ENCODE data around the gene CYYR1. TPM values are rescaled to one million over a fixed set of nuclear protein-coding genes. Genes with fewer than 3 reads are reported as not detected.

CYYR1 gene
- total and polyA plus RNA-seq, 2 donors (not counting 3 experiments of a cell fraction or from before 2014, with no cell fraction given): 13.2 to 25.7 TPM

DNA sequence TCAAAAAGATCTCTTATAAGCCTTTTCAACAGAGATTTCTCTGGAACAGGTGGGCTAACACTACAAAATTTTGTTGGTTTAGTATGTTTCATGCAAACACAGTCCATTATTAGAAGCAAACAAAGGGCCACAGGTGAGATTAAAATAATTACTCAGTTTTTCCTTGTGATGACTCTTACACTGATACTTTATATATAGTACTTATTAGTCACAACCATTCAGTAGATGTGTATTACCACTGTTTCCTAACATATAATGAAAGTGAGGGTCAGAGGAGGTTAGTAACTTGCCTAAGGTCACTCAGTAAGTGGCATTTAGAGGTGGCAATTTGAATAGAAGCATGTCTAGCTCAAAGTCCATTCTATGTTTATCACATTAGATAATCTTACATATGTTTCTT, 44.2 kb downstream of the CYYR1 start:
- H3K27me3 ChIP-seq (ENCODE audit: control insufficient read depth in 2 of 2, insufficient read depth in 2 of 2, low read length in 2 of 2): no peaks in the 10 kb centered on the region
- DNase-seq (ENCODE audit: low read depth, low spot score) (no peak), FAIRE-seq (no peak)
- no peaks in the 10 kb centered on the region for H3K36me3 ChIP-seq (ENCODE audit: control insufficient read depth in 2 of 2, extremely low read depth in 1 of 2, insufficient read depth in 2 of 2, low read length in 2 of 2)
- no peak overlapping the region for H3K27ac ChIP-seq (ENCODE audit: insufficient read depth, low read depth, low read length)
- CTCF ChIA-PET: interaction anchor here (1.1 kb wide), 1 partner anchor 24 kb away, joined by 3 read pairs; no protein-coding TSS in a partner anchor
- H3K4me2 ChIP-seq (ENCODE audit: insufficient read depth, low read length): no peak overlapping the region
- dilution Hi-C loops (cut with MboI; ENCODE audit: extremely low pct_ligation_motif_present, low sequenced_read_pairs): no loop called here
- H3K4me3 ChIP-seq (replicated peaks in 1 of 3; ENCODE audit: insufficient read depth in 1 of 3, low read depth in 1 of 3, low read length in 3 of 3): no peak overlapping the region
- H4K20me1 ChIP-seq (replicated peaks; ENCODE audit: control insufficient read depth, extremely low read depth, insufficient read depth, low read length): no peaks in the 10 kb centered on the region
- no TSS peak for BruUV-seq (replicated peaks)
- H2AFZ ChIP-seq (ENCODE audit: low read depth, low read length): no peak overlapping the region
- H3K79me2 ChIP-seq (ENCODE audit: control insufficient read depth, insufficient read depth, low read length): no peaks in the 10 kb centered on the region
- no peak overlapping the region for H3K9ac ChIP-seq (replicated peaks; ENCODE audit: extremely low read depth, insufficient read depth, low read length)
- no peaks in the 10 kb centered on the region for H3K9me1 ChIP-seq (replicated peaks; ENCODE audit: control insufficient read depth, extremely low read depth, insufficient read depth, low read length)
- TF ChIP-seq FOS (IDR thresholded peaks at IDR 0.05; ENCODE audit: borderline replicate concordance, insufficient read depth, low read length) (no peak), GATA2 (IDR thresholded peaks at IDR 0.05; ENCODE audit: insufficient read depth, insufficient read length, low read depth, low read length) (no peak), POLR2A (IDR thresholded peaks at IDR 0.05; ENCODE audit: low read depth, low read length) (no peak), MYC (IDR thresholded peaks at IDR 0.05; ENCODE audit: low read depth, low read length) (no peak), EZH2 (IDR thresholded peaks at IDR 0.05; ENCODE audit: borderline replicate concordance, low read depth, low read length, severe bottlenecking) (no peak)
- TF ChIP-seq, protein P1, sequence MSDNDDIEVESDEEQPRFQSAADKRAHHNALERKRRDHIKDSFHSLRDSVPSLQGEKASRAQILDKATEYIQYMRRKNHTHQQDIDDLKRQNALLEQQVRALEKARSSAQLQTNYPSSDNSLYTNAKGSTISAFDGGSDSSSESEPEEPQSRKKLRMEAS (IDR thresholded peaks at IDR 0.05; ENCODE audit: insufficient read depth, insufficient read length): no peak
- TF ChIP-seq, protein P2, sequence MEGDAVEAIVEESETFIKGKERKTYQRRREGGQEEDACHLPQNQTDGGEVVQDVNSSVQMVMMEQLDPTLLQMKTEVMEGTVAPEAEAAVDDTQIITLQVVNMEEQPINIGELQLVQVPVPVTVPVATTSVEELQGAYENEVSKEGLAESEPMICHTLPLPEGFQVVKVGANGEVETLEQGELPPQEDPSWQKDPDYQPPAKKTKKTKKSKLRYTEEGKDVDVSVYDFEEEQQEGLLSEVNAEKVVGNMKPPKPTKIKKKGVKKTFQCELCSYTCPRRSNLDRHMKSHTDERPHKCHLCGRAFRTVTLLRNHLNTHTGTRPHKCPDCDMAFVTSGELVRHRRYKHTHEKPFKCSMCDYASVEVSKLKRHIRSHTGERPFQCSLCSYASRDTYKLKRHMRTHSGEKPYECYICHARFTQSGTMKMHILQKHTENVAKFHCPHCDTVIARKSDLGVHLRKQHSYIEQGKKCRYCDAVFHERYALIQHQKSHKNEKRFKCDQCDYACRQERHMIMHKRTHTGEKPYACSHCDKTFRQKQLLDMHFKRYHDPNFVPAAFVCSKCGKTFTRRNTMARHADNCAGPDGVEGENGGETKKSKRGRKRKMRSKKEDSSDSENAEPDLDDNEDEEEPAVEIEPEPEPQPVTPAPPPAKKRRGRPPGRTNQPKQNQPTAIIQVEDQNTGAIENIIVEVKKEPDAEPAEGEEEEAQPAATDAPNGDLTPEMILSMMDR (IDR thresholded peaks at IDR 0.05; ENCODE audit: extremely low read depth in 1 of 2, insufficient read depth in 1 of 2, low read depth in 1 of 2, low read length in 2 of 2): no peak
- H3K4me1 ChIP-seq (ENCODE audit: control insufficient read depth, extremely low read depth, insufficient read depth, low read length): peaks cover 3% of the 10 kb centered on the region
- POLR2A ChIA-PET: no interaction called here
- H3K9me3 ChIP-seq (replicated peaks; ENCODE audit: control insufficient read depth, insufficient read depth, low read length): no peaks in the 10 kb centered on the region
- intact Hi-C loops (cut with micrococcal nuclease): no loop called here

All from endothelial cell of umbilical vein (primary cell).